ENCODE data around the gene PIBF1.
"Not testable (repeated sequence)": the region's sequence is repeated elsewhere in the genome, so short reads cannot be mapped to it uniquely, and the experiment has no call there.

The PIBF1 gene

DNA sequence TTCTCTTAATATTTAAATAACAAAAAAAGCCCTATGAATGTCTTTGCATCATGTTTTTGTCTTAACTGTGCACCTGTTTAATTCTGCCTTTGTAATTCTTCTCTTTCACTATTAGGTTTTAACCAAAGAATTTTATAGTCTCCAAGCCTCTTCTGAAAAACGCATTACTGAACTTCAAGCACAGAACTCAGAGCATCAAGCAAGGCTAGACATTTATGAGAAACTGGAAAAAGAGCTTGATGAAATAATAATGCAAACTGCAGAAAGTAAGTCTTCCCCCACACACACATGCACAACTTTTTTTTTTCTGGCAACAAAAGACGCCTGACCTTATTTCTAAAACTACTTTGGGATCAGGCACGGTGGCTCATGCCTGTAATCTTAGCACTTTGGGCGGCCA lies 126.5 kb downstream of the PIBF1 start:
- Histone ChIP-seq H3K4me1 (ENCODE audit: insufficient read depth, low read length) (peaks cover 8% of the 10 kb centered on the region; the same call in 1 of the 2 replicates), H3K9ac (ENCODE audit: low read depth, low read length) (no peak overlapping the region), H3K36me3 (ENCODE audit: insufficient read depth, low read length) (no peaks in the 10 kb centered on the region), H3K9me3 (ENCODE audit: control insufficient read depth, insufficient read depth, low read length) (no peaks in the 10 kb centered on the region)

DNA sequence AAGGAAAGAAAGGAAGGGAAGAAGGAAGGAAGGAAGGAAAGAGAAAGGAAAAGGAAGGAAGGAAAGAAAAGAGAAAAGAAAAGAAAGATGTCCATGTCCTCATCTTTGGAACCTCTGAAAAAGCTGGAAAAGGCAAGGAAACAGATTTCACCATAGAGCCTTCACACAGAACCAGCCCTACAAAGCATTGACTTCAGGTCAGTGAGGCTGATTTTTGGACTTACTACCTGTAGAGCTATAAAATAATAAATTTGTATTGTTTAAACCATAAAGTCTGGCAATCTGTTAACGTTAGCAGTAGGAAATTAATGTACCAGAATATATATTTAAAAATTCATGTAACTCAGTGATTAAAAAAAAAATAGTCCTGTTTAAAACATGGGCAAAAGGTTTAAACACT lies 130.0 kb downstream of the PIBF1 start:
- H3K36me3 ChIP-seq (ENCODE audit: insufficient read depth, low read length): no peaks in the 10 kb centered on the region
- no peaks in the 10 kb centered on the region for H3K9me3 ChIP-seq (ENCODE audit: control insufficient read depth, insufficient read depth, low read length)
- H3K9ac ChIP-seq (ENCODE audit: low read depth, low read length): no peak overlapping the region
- H3K4me1 ChIP-seq (ENCODE audit: insufficient read depth, low read length): peaks cover 1% of the 10 kb centered on the region; the same call in 1 of the 2 replicates

DNA sequence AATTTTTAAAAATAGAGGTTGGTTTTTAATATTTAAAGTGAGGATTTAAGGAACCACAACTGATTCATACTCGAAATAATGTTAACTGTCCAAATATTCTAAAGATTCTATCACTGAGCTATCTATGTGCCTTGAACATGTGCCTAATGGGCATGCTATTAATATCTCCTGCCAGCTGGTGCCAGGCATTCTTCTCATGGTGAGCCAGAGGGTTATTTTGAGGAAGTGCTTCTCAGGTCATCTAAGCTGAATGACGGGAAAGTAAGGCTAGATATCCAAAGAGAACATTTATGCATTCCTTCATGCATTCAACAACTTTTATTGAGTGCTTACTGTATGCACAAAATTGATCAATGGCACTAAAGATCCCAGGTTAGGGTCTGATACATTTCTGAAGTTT lies 138.2 kb downstream of the PIBF1 start:
- H3K9me3 ChIP-seq (ENCODE audit: control insufficient read depth, insufficient read depth, low read length): no peaks in the 10 kb centered on the region
- no peaks in the 10 kb centered on the region for H3K36me3 ChIP-seq (ENCODE audit: insufficient read depth, low read length)
- no peak overlapping the region for H3K9ac ChIP-seq (ENCODE audit: low read depth, low read length)

GRCh38 chr13:72931311-72931710 lies 149.4 kb downstream of the PIBF1 start:
- H3K36me3 ChIP-seq (ENCODE audit: insufficient read depth, low read length): no peaks in the 10 kb centered on the region
- no peak overlapping the region for H3K9ac ChIP-seq (ENCODE audit: low read depth, low read length)
- no peaks in the 10 kb centered on the region for H3K9me3 ChIP-seq (ENCODE audit: control insufficient read depth, insufficient read depth, low read length)
- H3K4me1 ChIP-seq (ENCODE audit: insufficient read depth, low read length): no peaks in the 10 kb centered on the region

More for the DNA sequence above, 138.2 kb downstream of the PIBF1 start:
- no peaks in the 10 kb centered on the region for H3K4me1 ChIP-seq (ENCODE audit: insufficient read depth, low read length)

- H3K9me3 ChIP-seq (ENCODE audit: control insufficient read depth, insufficient read depth, low read length): no peaks in the 10 kb centered on the region
- H3K36me3 ChIP-seq (ENCODE audit: insufficient read depth, low read length): no peaks in the 10 kb centered on the region
- H3K9ac ChIP-seq (ENCODE audit: low read depth, low read length): no peak overlapping the region
- H3K4me1 ChIP-seq (ENCODE audit: insufficient read depth, low read length): no peaks in the 10 kb centered on the region
Observed at GRCh38 chr13:72932250-72932649, 150.3 kb downstream of the PIBF1 start.

DNA sequence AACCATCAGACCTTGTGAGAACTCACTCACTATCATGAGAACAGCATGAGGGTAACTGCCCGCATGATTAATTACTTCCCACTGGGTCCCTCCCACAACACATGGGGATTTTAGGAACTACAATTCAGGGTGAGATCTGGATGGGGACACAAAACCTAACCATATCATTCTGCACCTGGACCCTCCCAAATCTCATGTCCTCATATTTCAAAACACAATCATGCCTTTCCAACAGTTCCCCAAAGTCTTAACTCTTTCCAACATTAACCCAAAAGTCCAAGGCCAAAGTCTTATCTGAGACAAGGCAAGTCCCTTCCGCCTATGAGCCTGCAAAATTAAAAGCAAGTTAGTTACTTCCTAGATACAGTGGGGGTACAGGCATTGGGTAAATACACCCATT lies 164.3 kb downstream of the PIBF1 start:
- H3K36me3 ChIP-seq (ENCODE audit: insufficient read depth, low read length); H3K9ac ChIP-seq (ENCODE audit: low read depth, low read length); H3K4me1 ChIP-seq (ENCODE audit: insufficient read depth, low read length); H3K9me3 ChIP-seq (ENCODE audit: control insufficient read depth, insufficient read depth, low read length): not testable (repeated sequence)

GRCh38 chr13:72952529-72953141 lies 170.7 kb downstream of the PIBF1 start:
- Histone ChIP-seq H3K9me3 (ENCODE audit: control insufficient read depth, insufficient read depth, low read length) (no peaks in the 10 kb centered on the region), H3K4me1 (ENCODE audit: insufficient read depth, low read length) (no peaks in the 10 kb centered on the region), H3K36me3 (ENCODE audit: insufficient read depth, low read length) (no peaks in the 10 kb centered on the region), H3K9ac (ENCODE audit: low read depth, low read length) (no peak overlapping the region)

GRCh38 chr13:72953391-72953965 lies 171.5 kb downstream of the PIBF1 start:
- Histone ChIP-seq H3K9me3 (ENCODE audit: control insufficient read depth, insufficient read depth, low read length) (no peaks in the 10 kb centered on the region), H3K9ac (ENCODE audit: low read depth, low read length) (no peak overlapping the region), H3K4me1 (ENCODE audit: insufficient read depth, low read length) (no peaks in the 10 kb centered on the region), H3K36me3 (ENCODE audit: insufficient read depth, low read length) (no peaks in the 10 kb centered on the region)

DNA sequence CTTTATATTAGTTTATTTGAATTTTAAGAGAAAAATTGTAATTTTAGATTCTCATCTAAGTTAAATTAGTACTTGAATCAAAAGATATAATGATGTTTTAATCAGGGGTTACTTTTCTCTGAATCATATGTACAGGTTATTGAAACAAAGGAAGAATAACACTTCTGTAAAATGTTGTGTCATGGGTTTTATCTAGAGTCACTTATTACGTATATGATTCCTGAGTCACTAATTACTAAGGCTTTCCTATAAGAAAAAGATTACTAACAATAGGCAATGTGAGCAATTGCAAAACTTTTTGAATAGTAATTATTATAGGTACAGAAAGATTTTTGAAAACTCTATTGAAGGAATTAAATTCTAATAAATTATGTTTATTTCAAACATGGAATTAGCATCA lies 177.7 kb downstream of the PIBF1 start:
- no peaks in the 10 kb centered on the region; the same call in 1 of the 2 replicates for H3K4me1 ChIP-seq (ENCODE audit: insufficient read depth, low read length)
- H3K9me3 ChIP-seq (ENCODE audit: control insufficient read depth, insufficient read depth, low read length): no peaks in the 10 kb centered on the region
- H3K9ac ChIP-seq (ENCODE audit: low read depth, low read length): no peak overlapping the region
- H3K36me3 ChIP-seq (ENCODE audit: insufficient read depth, low read length): no peaks in the 10 kb centered on the region

DNA sequence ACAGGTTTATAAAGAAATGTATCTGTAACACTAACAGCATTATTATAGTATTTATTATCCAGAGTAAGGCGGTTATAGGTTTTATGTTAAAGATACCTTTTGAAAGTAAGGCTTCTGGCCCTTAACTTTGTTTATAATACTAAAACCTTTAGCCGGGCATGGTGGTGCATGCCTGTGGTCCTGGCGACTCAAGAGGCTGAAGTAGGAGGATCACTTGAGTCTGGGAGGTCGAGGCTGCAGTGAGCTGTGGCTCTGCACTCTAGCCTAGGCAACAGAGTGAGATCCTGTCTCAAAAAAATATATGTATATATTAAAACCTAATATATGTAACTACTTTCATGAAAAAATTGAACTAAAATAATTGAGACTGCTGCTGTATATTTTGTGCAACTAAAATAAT lies 178.2 kb downstream of the PIBF1 start:
- Histone ChIP-seq H3K9ac (ENCODE audit: low read depth, low read length) (no peak overlapping the region), H3K9me3 (ENCODE audit: control insufficient read depth, insufficient read depth, low read length) (no peaks in the 10 kb centered on the region), H3K36me3 (ENCODE audit: insufficient read depth, low read length) (no peaks in the 10 kb centered on the region), H3K4me1 (ENCODE audit: insufficient read depth, low read length) (peaks cover under 1% of the 10 kb centered on the region; the same call in 1 of the 2 replicates)

DNA sequence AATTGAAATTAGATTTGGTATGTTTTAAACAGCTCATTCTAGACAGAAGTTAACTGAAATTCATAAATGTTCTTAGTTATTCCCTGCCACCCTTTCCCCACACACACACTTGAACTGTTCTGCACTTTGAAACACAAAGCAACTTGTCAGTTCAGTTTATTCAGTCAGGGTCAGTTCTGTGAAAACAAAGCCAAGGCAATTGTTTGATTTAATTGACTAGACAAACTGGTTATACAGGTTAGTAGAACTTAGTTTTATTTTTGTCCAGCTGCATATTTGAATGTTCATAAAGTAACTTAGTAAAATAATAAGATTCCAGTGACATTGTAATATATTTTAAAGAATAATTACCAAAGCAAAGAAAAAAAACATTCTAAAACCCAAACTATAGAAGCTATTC lies 178.6 kb downstream of the PIBF1 start:
- Histone ChIP-seq H3K4me1 (ENCODE audit: insufficient read depth, low read length) (peaks cover 5% of the 10 kb centered on the region; the same call in 1 of the 2 replicates), H3K9me3 (ENCODE audit: control insufficient read depth, insufficient read depth, low read length) (no peaks in the 10 kb centered on the region), H3K9ac (ENCODE audit: low read depth, low read length) (no peak overlapping the region), H3K36me3 (ENCODE audit: insufficient read depth, low read length) (no peaks in the 10 kb centered on the region)

DNA sequence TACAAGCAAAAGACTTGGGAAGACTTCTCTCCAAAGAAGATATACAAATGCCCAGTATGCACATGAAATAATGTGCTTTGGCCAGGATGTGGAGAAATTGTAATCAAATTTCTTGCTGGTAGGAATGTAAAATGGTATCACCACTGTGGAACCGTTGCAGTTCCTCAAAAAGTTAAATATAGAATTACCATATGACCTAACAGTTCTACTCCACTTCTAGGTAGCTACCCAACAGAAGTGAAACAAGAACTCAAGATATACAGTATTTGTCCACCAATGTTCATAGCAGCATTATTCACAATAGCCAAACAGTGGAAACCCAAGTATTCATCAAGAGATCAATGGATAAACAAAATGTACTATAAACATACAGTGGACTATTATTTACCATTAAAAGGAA lies 181.8 kb downstream of the PIBF1 start:
- Histone ChIP-seq H3K9ac (ENCODE audit: low read depth, low read length) (no peak overlapping the region), H3K36me3 (ENCODE audit: insufficient read depth, low read length) (no peaks in the 10 kb centered on the region), H3K4me1 (ENCODE audit: insufficient read depth, low read length) (peaks cover 6% of the 10 kb centered on the region; the same call in 1 of the 2 replicates), H3K9me3 (ENCODE audit: control insufficient read depth, insufficient read depth, low read length) (no peaks in the 10 kb centered on the region)

- Histone ChIP-seq H3K36me3 (ENCODE audit: insufficient read depth, low read length) (no peaks in the 10 kb centered on the region), H3K4me1 (ENCODE audit: insufficient read depth, low read length) (peaks cover 3% of the 10 kb centered on the region; the same call in 1 of the 2 replicates), H3K9me3 (ENCODE audit: control insufficient read depth, insufficient read depth, low read length) (no peaks in the 10 kb centered on the region), H3K9ac (ENCODE audit: low read depth, low read length) (no peak overlapping the region)
Observed at GRCh38 chr13:72970301-72970880, 188.5 kb downstream of the PIBF1 start.

DNA sequence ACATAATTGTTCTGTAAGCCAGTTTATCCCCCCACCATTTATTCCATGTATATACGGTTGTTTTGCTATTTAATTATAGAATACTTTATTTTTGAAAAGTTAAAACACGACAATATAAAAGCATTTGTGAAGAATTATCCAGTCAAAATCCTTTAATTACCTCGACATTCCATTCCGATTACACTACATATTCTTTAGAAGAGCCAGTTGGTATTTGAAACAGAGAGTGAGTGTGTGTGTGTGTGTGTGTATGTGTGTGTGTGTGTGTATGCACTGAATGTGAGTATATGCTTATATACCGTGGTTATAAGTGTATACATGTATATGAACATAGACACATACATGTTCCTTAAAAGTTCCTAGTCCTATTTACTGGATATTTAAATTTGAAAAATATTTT lies 189.0 kb downstream of the PIBF1 start:
- H3K4me1 ChIP-seq (ENCODE audit: insufficient read depth, low read length): no peaks in the 10 kb centered on the region; the same call in 1 of the 2 replicates
- H3K9me3 ChIP-seq (ENCODE audit: control insufficient read depth, insufficient read depth, low read length): no peaks in the 10 kb centered on the region
- H3K36me3 ChIP-seq (ENCODE audit: insufficient read depth, low read length): no peaks in the 10 kb centered on the region
- no peak overlapping the region for H3K9ac ChIP-seq (ENCODE audit: low read depth, low read length)

DNA sequence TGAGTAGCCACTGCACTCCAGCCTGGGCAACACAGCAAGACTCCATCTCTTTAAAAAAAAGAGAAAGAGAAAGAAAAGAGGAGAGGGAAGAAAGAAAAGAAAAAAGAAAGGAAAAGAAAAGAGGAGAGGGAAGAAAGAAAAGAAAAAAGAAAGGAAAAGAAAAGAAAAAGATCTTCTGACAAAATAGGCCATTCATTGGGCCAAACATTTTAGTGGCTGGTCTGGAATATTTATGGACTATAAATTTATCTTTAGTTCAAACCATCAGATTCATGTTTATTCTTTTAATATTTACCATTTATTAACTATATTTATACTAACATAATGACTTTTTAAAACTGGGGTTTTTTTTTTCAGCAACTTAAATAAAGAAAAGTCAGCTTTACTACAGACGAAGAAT lies 191.3 kb downstream of the PIBF1 start:
- no peaks in the 10 kb centered on the region; the same call in 1 of the 2 replicates for H3K4me1 ChIP-seq (ENCODE audit: insufficient read depth, low read length)
- H3K9ac ChIP-seq (ENCODE audit: low read depth, low read length): no peak overlapping the region
- no peaks in the 10 kb centered on the region for H3K36me3 ChIP-seq (ENCODE audit: insufficient read depth, low read length)
- H3K9me3 ChIP-seq (ENCODE audit: control insufficient read depth, insufficient read depth, low read length): no peaks in the 10 kb centered on the region

All from ES-I3 (cell line).